ENCODE results near the gene SEMA4D.

The SEMA4D gene

DNA sequence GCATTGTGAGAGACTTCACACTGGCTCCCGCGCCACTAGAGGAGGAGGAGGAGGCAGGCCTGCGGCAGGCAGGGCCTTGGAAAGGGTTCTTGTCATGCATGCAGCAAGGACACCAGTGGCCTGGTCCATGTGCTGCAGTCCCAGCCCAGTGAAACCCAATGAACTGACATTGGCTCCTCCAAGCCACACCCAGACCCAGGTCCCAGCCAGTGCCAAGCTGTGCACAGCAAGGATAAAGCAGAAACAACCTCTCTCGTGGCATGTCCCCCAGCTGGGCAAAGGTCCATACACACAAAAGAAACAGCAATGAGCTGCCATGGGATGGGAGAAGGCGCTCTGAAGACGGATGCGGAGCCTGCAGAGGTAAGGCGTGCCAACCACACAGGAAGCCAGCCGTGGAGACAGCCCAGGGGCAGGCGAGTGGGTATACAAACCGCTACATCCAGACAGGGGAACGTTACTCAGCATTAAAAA, 89.2 kb downstream of the SEMA4D start:
- peak; percentile 73 for DNase-seq

DNA sequence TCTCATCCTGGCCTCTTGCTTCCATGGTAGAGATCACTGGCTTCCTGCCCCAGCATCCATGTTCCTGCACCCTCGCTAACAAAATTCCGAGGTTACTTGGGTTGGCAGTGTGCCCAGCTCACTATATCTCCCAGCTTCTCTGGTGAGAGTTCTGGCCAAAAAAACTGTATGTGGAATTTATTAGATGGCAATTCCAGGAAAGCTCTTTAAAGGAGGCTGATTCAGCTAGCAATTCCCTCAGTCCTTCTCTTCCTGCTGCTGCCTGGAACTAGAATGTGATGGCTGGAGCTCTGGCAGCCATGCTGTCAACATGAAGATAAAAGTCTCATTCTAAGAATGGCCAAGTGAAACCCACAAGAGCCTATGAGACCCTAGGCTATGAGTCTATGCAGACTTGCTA, 90.8 kb downstream of the SEMA4D start:
- no peak for DNase-seq

DNA sequence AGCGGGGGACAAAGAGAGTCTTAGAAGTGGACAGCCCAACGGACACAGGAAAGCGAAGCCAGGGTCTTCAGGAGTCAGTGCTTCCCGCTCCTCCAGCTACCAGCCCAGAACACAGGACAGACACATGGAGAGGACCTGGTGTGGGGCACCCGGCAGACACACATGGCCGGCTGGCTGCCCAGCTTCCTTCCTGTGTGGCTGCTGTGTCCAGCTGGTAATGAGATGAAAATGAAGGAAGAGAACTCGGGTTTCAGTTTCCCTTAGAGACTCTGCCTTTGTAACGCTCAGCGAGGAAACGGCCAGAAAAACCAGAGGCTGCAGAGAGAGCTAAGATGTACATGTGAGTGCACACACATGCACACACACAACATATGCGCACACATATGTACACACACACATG, 92.1 kb downstream of the SEMA4D start:
- no peak for DNase-seq

DNA sequence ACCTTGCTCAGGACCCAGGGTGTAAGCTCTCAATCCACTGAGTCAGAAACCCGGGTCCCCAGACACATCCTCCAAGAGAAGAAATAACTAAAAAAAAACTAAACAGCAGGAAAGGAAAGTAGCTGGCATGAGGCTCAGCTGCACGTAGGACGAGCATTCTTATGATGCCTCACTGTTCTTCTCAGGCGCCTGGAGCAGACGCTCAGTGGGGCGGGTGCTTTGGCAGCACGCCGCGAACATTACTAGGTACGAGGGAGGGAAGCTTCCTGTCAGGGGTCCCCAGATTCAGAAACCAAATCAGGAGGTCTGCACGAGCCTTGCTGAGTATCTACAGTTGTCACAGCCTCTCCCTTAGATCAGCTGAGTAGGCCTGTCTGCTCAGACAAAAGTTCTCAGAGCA, 93.8 kb downstream of the SEMA4D start:
- DNase-seq: no peak

DNA sequence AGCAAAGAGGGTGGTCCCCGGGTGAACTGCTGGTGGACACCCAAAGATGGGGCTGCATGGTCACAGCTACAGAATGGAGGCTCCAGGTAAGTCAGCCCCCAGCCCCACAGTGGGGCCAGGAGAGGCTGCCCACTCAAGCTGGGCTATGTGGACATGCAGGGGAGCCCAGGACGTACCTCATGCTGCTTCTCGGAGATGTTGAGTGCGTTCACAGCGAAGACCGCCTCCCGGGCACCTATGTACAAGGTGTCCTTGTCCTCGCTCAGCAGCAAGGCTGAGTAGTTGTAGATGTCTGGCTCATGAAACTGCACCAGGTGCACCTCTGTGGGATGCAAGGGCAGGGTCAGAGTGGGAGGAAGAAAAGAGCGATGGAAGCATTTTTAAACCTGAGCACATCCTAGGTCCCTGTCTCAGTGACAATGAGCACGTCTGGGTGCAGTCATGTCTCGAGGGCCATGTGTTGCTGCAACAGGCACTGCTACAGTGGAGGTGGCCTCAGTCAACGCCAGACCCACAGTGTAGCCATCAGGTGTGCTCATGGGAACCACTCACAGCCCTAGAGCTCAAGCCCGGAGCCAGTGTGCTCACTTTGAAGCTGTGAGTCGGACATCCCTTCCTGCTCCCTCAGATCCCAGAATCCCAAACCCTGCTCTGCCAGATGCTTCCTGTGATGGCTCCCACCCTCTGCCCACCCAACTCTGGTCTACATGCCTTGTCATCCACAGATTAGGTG, 95.1 kb downstream of the SEMA4D start:
- DNase-seq: no peak

DNA sequence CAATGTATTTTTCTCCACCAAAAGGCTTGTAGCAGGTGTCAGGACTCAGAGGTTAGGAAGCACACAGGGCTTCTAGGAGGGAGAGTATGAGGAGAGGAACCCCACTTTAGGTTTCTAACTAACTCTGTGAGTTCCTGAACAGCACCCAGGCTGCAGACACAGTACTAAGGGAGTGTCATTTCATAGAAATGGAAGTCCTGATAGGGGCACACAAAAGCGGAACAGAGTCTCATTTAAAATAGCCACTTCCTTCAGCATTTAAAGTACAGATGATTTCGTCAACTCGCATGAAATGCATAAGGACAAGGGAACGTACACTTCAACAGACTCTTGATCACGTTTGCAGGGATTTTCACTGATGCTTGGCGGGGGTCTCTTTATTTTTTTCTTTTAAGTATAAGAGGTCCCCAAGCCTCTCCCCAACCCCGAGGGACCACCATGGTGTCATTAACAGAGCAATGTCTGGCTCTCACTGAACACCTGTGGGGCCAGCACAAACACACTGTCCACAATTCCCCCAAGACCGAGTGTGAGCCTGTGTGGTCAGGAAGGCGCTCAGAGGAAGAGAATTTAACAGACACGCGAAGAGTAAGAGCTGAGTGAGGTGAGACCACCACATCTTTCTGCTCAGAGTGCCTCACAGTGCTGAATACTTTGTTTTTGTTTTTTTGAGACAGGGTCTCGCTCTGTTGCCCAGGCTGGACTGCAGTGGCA, 97.4 kb downstream of the SEMA4D start:
- no peak for DNase-seq

DNA sequence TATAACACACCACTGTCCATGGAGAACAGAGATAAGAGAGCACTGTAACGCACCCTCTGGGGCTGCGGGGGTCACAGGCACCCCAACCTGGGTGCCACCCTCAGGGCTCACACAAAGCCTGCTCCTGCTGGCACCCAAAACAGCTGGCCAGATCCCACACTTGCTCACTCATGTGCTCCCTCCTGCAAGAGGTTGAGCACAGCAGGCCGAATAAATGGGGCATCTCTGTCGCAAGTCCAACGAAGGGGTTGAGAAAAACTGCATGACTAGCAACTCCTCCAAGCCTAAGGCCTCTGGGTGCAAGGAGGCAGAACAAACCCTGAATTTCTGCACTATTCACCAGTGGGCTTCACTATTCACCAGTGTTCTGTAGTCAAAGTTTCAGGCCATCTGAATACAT, 99.3 kb downstream of the SEMA4D start:
- no peak for DNase-seq

DNA sequence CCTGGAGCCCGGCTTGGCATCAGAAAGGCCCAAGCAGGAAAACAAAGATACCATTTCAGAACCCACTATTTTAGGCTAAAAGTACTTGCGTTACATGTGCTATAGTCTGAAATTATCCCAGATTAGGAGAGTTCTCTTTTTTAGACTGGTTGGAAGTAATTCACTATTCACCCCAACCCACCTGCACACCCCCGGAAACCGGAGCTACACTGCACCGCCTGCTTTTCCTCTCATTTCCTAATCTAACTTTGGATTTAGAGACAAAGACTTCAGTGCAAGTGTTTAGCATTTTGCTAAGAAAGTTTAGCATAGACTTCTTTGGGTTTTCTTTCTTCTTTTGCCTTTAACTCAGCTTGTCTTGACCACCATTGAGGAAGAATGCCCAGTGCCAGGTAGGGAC, 100.4 kb downstream of the SEMA4D start:
- no peak for DNase-seq

DNA sequence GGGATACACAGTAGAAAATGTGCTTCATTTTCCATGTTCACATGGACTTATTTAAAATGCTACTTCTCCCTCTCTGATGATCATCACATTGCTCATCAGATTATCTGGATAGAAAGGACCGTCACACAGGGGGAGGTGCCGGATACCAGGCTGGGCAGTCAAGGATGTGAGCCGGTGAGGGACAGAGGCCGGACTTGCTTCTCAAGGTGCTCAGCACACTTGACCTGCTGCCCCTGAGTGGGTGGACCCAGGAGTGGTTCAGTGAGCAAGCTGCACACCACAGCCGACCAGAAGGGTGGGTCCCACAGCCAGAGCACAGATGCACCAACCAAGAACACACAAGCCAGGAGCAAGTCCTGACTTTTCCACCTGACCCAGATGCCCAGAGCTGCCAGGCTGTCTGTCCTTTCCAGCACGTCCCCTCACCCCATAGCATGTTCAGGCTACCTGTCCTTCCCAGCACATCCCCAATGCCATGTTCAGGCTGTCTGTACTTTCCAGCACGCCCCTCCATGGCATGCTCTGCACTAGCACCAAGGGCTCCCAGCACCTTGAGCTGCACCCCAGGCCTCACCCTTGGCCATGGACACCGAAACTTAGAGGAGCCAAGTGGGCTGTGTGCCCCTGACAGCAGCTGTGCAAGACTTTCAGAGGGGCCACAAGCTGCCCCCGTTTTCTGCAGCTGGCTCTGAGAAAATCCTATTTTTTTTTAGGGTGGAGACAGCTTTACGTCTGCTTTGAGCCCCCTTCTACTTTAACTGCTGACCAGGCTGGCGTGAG, 101.8 kb downstream of the SEMA4D start:
- no peak for DNase-seq

DNA sequence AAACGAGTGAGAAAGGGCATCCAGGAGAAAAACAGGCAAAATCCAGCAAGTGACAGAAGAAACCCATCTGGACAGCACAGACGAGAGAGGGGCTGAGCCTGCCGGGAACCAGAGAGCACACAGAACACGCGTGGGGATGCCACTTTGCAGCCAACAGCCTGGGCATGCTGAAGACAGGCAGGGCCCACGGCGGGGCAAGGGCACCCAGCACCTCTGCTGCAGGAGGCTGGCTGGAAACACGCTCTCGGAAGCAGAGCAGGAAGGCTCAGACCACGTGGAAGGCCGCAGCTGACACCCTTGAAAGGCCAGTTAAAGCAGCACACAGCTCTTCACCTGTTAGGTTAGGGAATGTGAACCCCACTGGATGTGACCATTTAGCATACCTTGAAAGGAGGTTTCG, 103.5 kb downstream of the SEMA4D start:
- DNase-seq: no peak

DNA sequence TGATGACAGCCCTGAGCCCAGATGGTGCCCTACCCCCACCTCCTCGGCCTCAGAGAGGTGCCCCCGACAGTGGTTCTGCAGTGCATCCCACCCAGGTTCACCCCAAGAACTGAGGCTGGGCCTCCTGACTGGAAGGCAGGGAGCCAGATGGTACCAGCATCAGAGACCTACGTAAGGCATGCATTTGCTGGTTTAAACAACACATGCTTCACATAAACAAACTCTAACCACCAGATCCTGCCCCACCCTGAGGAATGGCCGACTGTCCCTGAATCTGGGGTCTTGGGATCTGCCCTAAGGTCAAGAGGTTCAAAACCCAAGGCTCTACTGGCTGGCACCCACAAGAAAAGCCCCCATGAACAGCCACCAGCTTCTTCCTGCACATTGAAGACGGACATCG, 106.3 kb downstream of the SEMA4D start:
- no peak for DNase-seq

DNA sequence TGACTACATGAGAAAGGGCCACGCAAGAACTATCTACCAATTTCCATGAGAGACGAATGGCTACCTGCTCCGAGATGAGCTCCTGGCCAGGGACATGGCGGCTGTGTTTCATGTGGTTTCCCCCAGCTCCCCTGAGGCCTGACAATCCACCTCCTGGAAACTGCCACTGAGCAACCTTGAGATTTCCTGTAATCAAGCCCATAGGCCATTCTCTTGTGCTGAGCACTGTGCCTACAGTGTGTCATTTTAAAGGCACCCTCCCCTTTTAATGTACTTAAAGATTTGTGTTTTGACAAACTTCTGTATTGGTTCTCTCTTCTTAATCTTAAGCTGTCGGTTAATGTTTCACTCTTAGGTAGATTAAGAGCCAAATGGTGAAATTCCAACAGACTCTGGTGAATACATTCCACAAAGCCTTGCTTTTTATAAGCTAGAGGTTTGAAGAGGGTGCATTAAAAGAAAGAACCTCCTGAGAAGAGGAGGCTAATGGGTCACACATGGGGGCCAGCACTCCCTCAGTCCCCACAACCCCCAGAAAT, 107.3 kb downstream of the SEMA4D start:
- no peak for DNase-seq

DNA sequence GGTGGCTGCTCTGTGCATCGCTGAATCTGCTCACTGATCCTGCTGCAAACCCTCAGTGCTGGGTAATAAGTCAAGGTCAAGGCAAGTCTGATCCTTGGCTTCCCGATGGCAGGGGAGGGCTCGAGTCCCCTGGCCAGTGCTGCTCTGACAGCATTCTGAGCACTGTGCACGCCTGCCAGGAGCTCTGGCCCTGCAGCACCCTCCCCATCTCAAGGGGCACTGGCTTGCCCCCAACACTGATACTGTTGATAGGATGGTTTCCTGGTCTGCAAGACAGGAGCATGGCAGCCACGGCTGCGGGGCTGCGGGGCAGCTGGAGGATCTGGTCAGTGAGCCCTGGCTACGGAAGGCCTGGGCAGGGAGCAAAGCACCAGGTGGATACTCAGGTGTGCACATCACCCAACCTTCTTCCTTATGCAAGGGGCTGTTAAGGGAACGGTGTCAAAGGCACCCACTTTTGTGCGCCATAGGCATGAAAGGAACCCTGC, 107.8 kb downstream of the SEMA4D start:
- no peak for DNase-seq

DNA sequence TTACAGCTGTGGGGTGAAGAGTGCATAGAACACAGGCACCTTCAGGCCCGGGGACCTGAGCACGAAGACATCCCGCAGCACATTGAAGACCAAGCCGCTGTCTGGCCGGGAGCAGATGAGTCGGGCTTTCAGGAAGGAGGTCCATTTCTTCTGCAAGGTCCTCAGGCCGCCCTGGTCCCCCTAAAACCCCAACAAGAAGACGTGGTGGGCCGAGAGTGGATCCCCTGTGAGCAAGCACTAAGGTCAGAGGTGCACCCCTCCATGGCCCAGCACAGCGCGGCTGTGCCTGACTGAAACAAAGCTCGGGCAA, 109.1 kb downstream of the SEMA4D start:
- no peak for DNase-seq

DNA sequence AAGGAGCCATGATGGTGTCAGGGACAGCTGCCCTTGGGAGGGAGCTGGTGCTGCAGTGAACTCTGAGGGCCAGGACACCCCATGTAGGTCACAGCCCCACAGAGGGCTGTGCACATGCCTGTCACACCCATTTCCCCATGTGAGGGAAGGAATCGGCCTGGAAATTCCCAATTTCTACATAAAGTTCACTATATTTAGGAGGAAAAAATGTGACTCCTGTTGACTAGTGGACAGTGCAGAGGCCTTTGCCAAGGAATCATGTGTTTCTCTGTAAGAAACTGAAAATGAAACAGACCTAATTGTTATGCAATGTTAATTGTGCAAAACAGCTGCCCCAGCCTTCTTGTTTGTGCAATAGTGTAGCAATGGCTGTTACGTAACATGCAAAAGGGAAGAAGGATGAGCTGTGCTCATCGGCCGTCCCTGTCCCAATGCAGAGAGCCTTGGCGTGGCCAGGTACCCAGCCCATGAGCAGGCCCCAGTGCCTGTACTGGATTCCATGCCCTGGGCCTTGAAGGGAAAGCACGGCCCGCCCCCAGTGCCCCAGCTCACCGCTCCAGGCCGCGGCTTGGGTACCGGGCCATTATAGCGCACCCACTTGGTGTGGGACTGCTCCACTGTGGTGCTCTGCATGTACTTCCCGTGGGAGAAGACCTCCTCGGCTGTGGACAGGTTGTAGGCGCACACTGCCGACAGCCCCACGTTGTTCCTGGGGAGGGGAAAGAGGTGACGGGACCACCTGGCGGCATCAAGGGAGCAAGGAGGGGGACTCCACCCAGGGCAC, 109.6 kb downstream of the SEMA4D start:
- DNase-seq: no peak

DNA sequence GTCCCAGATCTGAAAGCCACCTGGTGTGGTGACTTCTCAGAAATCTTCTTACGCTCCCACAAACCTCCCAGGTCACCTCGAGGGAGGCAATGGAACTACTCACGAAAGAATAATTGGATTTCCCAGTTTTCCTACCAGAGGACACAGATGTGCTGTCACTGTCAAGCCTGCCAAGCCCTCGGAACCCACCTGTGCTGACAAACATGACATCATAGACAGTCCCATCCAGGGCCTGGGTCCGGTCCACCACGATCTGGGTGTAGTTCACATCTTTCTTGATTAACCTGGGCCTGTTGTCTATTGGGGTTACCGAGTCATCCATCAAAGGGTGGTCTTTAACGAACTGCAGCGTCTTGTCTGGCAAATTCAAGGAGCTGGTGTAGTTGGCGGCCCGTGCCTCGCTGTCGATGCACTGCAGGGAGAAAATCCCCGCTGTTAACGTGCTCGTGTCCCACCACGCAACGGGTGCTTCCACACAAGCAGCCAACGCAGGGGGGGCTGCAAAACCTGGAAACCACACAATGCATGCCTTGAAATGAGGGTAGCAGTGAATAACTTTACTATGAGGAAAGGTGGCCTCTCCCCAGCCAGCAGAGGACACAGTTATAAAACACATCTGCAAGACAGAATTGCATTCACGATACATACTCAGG, 110.6 kb downstream of the SEMA4D start:
- no peak for DNase-seq

DNA sequence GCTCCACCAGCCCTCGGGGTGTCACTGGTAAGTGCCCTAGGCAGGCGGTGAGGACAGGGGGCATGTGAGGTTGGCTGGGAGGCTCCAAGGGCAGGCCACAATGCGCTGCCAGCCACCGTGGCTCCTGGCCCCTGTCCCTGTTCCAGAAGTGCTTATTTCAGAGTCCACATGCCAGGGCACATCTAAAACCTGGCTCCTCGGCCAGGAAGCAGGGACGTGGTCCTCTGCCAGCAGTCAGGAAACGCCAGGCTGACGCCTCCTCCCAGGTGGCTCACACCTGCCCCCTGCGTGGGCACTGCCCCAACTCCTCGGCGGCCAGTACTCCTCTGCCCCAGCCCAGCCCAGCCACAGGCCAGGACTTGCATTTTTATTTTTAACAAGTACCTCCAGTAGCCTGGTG, 111.1 kb downstream of the SEMA4D start:
- DNase-seq: no peak

DNA sequence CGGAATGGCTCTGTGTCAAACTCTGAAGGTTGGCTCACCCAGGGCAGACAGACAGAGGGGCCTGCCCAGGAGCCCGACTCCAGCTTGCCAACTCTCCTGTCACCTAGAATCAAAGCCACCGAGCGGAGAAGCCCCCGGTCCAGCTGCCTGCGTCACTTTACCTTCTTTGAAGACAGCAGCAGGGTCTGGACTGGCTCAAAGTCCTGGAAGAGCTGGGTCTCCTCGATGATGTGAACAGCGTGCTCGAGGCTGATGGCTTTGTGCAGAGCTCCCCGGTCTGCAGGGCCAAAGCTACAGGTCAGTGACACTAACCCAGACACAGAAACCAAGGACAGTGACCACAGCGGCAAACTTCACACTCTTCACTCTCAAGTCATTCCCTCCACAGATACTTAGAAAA, 111.7 kb downstream of the SEMA4D start:
- DNase-seq: no peak

DNA sequence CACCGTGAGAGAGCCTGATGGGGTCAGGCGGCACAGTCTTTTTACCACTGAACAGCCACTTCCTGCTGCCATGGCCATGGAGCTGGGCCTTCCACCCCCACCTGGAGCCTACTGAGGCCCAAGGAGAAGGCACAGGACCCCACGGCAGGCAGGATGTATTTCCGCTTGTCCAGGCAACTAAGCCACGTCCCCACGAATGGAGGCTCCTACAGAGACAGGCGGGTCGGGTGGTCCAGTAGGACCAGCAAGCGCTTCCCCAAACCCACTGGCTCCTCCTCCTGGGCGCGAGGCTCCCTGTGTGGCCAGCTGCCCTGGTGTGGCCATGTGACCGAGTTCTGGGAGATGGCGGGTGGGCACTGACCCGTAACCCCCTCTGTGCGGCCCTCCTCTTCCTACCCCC, 113.1 kb downstream of the SEMA4D start:
- no peak for DNase-seq

DNA sequence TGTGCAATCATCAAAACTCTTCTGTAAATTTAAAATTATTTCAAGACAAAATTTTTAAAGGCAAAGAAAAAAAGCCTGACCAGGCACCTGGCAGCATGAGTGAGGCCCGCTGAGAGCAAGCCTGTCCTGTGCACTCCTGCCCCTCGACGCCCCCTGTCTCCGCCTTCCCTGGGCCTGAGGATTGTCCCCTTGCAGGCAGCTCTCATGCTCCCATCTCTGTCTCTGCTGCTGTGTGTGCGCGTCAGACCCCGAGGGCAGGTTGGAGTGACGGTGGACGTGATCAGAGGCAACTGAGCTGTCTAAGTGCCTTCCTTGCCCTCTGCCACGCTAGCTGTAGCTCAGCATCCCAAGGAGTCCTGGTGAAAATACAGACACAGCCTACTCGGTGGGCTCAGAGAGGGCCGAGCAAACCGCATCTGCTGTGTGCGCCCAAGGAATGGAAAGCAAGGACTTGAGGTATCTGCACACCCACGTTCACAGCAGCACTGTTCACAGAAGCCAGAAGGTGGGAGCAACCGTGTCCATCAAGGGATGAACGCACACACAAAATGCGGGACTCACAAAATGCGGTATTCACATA, 114.1 kb downstream of the SEMA4D start:
- no peak for DNase-seq

DNA sequence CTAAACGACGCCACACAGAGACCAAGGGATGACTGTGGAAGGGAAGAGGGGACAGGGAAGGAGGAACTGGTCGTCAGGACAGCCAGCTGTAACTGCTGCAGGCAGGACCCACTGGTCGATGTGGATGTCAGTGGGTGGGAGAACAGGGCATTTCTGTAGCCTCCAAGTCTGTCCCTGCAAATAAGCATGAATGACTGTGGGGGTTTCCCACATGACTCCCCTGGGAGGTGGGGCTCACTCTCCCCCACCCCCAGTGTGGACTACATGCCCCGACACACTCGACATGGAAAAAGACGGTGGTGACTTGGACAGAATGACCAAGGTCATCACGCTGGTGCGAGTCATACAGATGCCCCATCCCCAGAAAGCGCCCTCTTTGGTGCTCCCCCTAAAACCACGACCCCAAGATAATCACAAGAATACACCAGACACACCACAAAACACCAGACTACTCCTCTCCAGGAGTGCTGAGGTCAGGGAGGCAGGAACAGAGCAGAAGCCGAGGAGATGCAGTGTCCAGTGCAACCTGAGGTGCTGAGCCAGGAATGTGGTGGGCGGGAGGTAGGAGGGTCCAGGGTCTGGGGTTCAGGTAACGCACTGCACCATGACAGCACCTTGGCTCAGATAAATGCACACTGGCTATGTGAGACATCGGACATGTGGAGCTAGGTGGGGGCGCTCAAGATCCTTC, 114.7 kb downstream of the SEMA4D start:
- no peak for DNase-seq
